Cardiac muscle cell (in vitro differentiated cells and primary cell): Measurements from ENCODE around the gene CACNG1. TPM values are rescaled to one million over a fixed set of nuclear protein-coding genes. Genes with fewer than 3 reads are reported as not detected.

ENCODE experiments used
- DNase-seq, 2 donors: peaks; one replicate each; pipeline versions ENCODE4 v3.0.0 to v3.0.0-alpha.2; 2010 to 2017; ENCODE audit warnings: low read depth in 1 of 2, low spot score in 1 of 2
- H3K27ac ChIP-seq: fragments of 200-600 bp; sonication (generic); 2 replicates; pipeline ENCODE4 v1.5.1; 2016
- H3K27me3 ChIP-seq: fragments of 200-600 bp; sonication (generic); 2 replicates; pipeline ENCODE4 v1.6.0; 2016; ENCODE audit warnings: control low read depth
- H3K36me3 ChIP-seq: fragments of 200-600 bp; sonication (generic); 2 replicates; pipeline ENCODE4 v1.5.1; 2016; ENCODE audit warnings: control low read depth
- H3K4me1 ChIP-seq: fragments of 200-600 bp; sonication (generic); 2 replicates; pipeline ENCODE4 v1.8.1; 2017; ENCODE audit warnings: low read depth, mild to moderate bottlenecking, mixed run types
- H3K4me3 ChIP-seq: fragments of 200-600 bp; sonication (generic); 2 replicates; pipeline ENCODE4 v1.5.1; 2016; ENCODE audit warnings: mild to moderate bottlenecking
- H3K9me3 ChIP-seq: fragments of 200-600 bp; sonication (generic); 2 replicates; pipeline ENCODE4 v1.5.1; 2017; ENCODE audit warnings: low read depth, mild to moderate bottlenecking, control low read depth
- CTCF ChIP-seq: IDR thresholded peaks from 2 replicates; pipeline ENCODE4 v1.5.1; 2012; ENCODE audit warnings: low read depth, mild to moderate bottlenecking, low read length
- polyA plus RNA-seq: library from polyadenylated mRNA; unstranded; fragments of >200 nt; fragmentation: Nextera tagmentation; extraction: Ambion mirVana; gene quantifications from 2 replicates; pipeline ENCODE4 v1.2.1, GENCODE V29; 2016
- total RNA-seq: library from RNA; depleted of rRNA; stranded (reverse); fragments of >200 nt; gene quantifications from 2 replicates; pipeline ENCODE4 v1.2.3, GENCODE V29; 2016

CACNG1 gene
- total and polyA plus RNA-seq, 2 experiments from 2014 or later, result not detected

DNA sequence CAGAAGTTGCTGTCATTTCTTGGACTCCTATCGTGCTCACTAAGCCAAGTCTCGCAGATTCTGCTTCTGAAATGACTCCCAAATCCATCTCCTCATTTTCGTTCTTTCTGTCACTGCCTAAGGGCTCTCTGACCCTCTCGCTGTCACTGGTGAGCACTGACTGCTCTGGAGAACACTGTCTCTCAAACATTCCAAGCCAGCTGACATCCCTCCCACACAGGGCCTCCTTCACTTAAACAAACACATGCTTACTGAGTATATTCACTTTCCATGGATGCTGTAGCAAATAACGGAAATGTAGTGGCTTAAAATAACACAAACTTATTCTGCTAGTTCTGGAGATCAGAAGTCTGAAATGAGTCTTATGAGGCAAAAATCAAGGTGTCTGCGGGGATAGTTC lies 18.8 kb downstream of the CACNG1 start:
- H3K4me3 ChIP-seq, result no peak overlapping the region
- no peaks in the 10 kb centered on the region for H3K36me3 ChIP-seq
- TF ChIP-seq CTCF, result no peak
- no peak for DNase-seq
- H3K27ac ChIP-seq, result no peak overlapping the region
- no peaks in the 10 kb centered on the region for H3K4me1 ChIP-seq
- no peaks in the 10 kb centered on the region for H3K9me3 ChIP-seq
- H3K27me3 ChIP-seq, result no peaks in the 10 kb centered on the region

DNA sequence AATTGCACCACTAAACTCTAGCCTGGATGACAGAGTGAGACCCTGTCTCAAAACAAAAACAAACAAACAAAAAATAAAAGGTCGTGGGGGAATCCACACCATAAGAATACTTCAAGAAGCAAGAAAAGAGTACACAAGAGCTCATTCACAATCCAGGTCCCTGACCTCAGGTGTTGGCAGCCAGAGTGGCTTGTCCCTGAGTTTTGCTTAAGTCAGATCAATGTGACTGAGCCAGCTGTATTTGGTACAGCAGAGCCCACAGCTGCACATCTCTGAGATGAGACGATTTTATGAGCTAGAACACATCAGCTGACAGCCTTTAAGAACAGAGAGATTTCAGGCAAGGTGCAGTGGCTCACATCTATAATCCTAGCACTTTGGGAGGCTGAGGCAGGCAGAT lies 22.4 kb downstream of the CACNG1 start:
- no peak overlapping the region for H3K4me3 ChIP-seq
- TF ChIP-seq CTCF, result no peak
- H3K27me3 ChIP-seq, result no peaks in the 10 kb centered on the region
- H3K36me3 ChIP-seq, result no peaks in the 10 kb centered on the region
- DNase-seq, result no peak
- H3K27ac ChIP-seq, result no peak overlapping the region
- H3K9me3 ChIP-seq, result no peaks in the 10 kb centered on the region
- peaks cover 4% of the 10 kb centered on the region for H3K4me1 ChIP-seq

DNA sequence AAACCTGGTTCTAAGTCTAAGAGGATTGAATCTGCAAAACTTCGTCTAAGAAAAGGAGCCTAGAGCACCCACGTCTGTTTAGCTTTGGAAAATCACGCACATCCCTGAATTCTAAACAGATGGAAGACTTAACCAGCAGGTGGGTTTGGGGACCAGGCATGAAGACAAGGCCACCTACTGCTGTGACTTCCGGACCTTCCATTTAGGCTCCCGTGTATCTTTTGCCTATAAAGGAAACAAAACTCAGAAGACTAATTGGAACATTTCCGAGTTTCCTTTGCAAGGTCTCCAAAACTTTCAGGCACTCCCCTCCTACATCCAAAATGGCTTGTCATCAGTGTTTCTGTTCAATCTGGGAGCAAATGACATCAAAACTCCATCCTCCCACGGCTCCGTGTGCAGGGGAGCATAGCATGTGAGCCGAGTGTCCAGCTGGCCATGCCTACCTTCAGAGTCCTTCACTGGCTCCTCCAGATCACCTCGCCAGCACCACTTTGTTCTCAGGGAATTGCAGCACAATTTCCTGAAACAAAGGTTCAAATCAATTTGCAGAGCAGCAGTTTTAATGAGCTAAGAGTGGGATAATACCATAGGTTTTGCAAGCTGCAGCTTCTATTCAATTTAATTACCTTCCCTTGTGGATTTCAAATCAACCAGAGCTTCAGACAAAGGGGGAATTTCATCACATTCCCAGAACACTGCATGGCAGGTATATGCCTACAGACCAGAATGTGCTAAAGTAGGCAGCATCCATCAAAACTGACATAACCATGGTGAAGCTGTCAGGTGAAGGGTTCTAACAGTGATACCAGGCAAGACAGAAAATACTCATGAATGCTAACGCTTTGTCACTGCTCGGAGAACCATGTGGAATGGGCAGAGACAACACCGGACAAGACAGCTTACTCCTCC lies 23.5 kb downstream of the CACNG1 start:
- DNase-seq, result no peak
- H3K9me3 ChIP-seq, result no peaks in the 10 kb centered on the region
- H3K27me3 ChIP-seq, result no peaks in the 10 kb centered on the region
- no peaks in the 10 kb centered on the region for H3K36me3 ChIP-seq
- H3K4me3 ChIP-seq, result no peak overlapping the region
- peaks cover 4% of the 10 kb centered on the region for H3K4me1 ChIP-seq
- H3K27ac ChIP-seq, result no peak overlapping the region
- TF ChIP-seq CTCF, result no peak

GRCh38 chr17:67068999-67069398 lies 24.6 kb downstream of the CACNG1 start:
- no peak overlapping the region for H3K4me3 ChIP-seq
- TF ChIP-seq CTCF, result no peak
- peak in 1 of 2 donors; percentile 27 for DNase-seq
- no peak overlapping the region for H3K27ac ChIP-seq
- H3K36me3 ChIP-seq, result no peaks in the 10 kb centered on the region
- H3K4me1 ChIP-seq, result peaks cover 4% of the 10 kb centered on the region
- no peaks in the 10 kb centered on the region for H3K27me3 ChIP-seq
- H3K9me3 ChIP-seq, result no peaks in the 10 kb centered on the region

- Histone ChIP-seq H3K4me1 (peaks cover 4% of the 10 kb centered on the region), H3K4me3 (no peak overlapping the region), H3K27ac (no peak overlapping the region), H3K9me3 (no peaks in the 10 kb centered on the region), H3K36me3 (no peaks in the 10 kb centered on the region), H3K27me3 (no peaks in the 10 kb centered on the region)
- DNase-seq, result no peak
- no peak for TF ChIP-seq CTCF
These were observed 25.3 kb downstream of the CACNG1 start for GRCh38 chr17:67069603-67070136.
